Measurements from ENCODE around the gene HIP1R.
"Not testable (repeated sequence)": the region's sequence is repeated elsewhere in the genome, so short reads cannot be mapped to it uniquely, and the experiment has no call there.

Gene HIP1R

GRCh38 chr12:122884860-122885259 is 49.6 kb downstream of the HIP1R start:
- peaks cover 2% of the 10 kb centered on the region for H3K9me3 Mint-ChIP-seq
- H3K4me1 Mint-ChIP-seq: peaks cover 91% of the 10 kb centered on the region
- ATAC-seq: no peak
- no peak overlapping the region for H3K4me3 Mint-ChIP-seq
- peaks cover 22% of the 10 kb centered on the region for H3K36me3 Mint-ChIP-seq
- DNase-seq (ENCODE audit: low spot score in 2 of 2): no peak
- H3K27ac Mint-ChIP-seq: no peak overlapping the region

GRCh38 chr12:122886161-122886560 is 50.9 kb downstream of the HIP1R start:
- Mint-ChIP-seq H3K4me3 (no peak overlapping the region), H3K36me3 (peaks cover 16% of the 10 kb centered on the region), H3K9me3 (peaks cover 2% of the 10 kb centered on the region), H3K27ac (no peak overlapping the region), H3K4me1 (peaks cover 89% of the 10 kb centered on the region)
- ATAC-seq: no peak
- DNase-seq (ENCODE audit: low spot score in 2 of 2): no peak

GRCh38 chr12:122886851-122887818 is 51.9 kb downstream of the HIP1R start:
- peaks cover 12% of the 10 kb centered on the region for H3K36me3 Mint-ChIP-seq
- H3K9me3 Mint-ChIP-seq: peaks cover 2% of the 10 kb centered on the region
- peaks cover 91% of the 10 kb centered on the region for H3K4me1 Mint-ChIP-seq
- DNase-seq (ENCODE audit: low spot score in 2 of 2) (peak in 1 of 2 donors; percentile 83), ATAC-seq (peak; percentile 81)
- peak overlapping the region; percentile 74 for H3K4me3 Mint-ChIP-seq
- H3K27ac Mint-ChIP-seq: peak overlapping the region; percentile 60

DNA sequence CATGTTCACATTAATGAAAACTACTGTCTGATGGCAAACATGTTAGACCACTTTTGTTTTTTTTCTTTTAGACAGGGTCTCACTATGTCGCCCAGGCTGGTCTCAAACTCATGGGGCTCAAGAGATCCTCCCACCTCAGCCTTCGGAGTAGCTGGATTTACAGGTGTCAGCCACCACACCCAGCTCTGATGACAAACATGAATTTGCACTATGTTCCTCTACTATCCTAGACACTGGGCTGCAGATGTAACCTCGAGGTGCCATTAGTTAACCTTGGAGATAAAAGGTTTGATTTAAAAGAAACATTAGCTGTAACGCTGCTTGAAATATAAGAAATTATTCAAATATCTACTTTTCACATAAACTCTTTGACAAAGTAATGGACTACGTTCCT is 52.6 kb downstream of the HIP1R start:
- Mint-ChIP-seq H3K27ac (peak overlapping the region; percentile 60), H3K4me1 (peaks cover 86% of the 10 kb centered on the region), H3K4me3 (peak overlapping the region; percentile 74), H3K9me3 (peaks cover 2% of the 10 kb centered on the region), H3K36me3 (peaks cover 12% of the 10 kb centered on the region)
- DNase-seq (ENCODE audit: low spot score in 2 of 2) (no peak), ATAC-seq (peak; percentile 36)

DNA sequence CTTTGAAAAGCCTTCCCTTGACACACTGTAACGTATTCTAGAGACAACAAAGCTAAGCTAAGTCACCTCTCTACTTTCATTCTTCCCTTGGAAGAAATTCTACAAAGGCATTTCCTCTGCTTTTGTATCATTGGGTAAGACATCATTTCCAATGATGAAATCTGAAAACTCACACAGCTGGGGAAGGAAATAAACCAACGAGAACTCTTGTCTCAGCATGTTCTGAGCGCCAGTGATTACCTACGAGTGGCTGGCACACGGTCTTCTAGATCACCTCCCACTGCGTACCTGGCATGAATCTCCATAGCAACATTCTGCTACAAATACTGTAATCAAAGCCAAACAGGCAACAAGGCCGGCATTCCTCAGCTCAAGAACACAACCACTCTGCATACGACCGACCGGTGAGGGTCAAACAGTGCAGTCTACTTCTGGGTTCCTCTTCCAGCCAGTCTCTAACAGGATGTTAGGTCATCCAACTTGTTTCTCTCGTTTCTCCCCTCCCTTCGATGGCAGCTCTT is 53.0 kb downstream of the HIP1R start:
- peak overlapping the region; percentile 60 for H3K27ac Mint-ChIP-seq
- ATAC-seq (peak; percentile 62), DNase-seq (ENCODE audit: low spot score in 2 of 2) (peak in 1 of 2 donors; percentile 65)
- H3K9me3 Mint-ChIP-seq: peaks cover 2% of the 10 kb centered on the region
- peak overlapping the region; percentile 74 for H3K4me3 Mint-ChIP-seq
- H3K4me1 Mint-ChIP-seq: peaks cover 83% of the 10 kb centered on the region
- H3K36me3 Mint-ChIP-seq: peaks cover 14% of the 10 kb centered on the region

DNA sequence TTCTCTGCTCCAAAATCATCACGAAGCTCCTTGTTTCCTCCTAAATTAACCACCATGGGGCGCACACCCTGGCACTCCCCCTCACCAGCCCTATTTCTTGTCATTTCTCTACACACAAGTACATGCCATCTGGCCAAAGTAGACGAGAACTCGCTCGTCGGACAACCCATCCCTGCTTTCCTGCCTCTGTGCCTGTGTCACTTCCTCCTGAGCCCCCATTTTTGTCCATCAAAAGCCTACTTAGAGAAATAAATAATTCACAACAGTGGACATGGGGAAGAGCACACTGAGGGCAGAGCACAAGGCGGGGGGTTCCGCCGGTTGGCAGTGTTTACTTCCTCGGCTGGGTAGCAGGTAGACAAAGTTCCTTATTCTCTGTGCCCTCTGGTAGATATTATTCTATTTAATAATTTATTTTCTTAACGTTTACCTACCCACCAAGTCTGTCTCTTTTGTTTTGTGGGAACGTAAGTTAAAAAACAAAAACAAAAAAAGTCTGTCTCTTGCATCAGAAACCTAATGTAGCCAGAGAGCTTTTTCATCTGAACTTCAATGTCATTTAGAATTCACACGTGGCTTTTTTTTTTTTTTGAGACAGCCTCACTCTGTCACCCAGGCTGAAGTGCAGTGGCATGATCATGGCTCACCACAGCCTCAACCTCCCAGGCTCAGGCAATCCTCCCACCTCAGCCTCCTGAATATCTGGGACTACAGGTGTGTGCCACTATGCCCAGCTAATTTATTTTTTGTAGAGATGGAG is 54.7 kb downstream of the HIP1R start:
- Mint-ChIP-seq H3K4me1 (peaks cover 83% of the 10 kb centered on the region), H3K27ac (peak overlapping the region; percentile 60), H3K36me3 (peaks cover 29% of the 10 kb centered on the region), H3K4me3 (peak overlapping the region; percentile 74), H3K9me3 (no peaks in the 10 kb centered on the region)
- DNase-seq (ENCODE audit: low spot score in 2 of 2) (no peak), ATAC-seq (no peak)

DNA sequence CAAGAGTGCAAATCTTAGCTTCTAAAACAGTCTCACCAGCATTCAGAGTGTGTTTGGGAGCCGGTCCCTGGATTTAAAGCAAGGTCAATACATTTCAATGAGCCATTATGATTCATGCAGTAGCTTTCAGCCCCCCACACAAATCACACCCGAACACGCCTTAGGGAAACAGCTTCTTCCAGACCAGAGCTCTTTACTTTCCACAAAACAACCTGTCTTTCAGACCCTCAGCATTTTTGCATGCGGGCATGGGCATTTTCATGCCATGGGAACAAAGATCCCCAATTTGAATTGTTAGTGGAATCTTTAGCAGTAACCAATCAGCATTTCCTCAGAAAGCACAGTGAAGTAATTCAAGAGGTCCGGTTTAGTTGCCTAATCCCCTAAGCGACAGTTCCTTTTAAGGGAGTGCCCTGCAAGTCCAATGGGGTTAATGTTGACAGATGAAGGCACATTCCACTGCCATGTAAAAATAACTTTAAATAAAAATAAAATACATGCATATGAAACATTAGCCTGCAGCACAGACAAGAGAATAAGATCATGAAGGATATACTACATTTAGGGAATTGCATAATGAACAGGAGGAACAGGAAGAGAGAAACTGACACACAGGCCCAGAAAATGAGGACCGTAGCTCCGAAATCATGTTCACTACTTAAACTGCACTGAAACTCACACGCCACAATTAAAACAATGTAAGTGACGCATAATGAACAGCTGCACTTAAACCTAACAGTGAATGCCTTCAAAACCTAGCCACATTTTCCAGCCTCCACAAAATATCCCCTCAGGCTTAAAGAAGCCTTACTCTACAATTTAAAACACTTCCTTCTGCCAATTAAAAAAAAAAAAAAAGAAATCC is 56.6 kb downstream of the HIP1R start:
- H3K4me1 Mint-ChIP-seq: peaks cover 91% of the 10 kb centered on the region
- DNase-seq (ENCODE audit: low spot score in 2 of 2) (no peak), ATAC-seq (no peak)
- peaks cover 46% of the 10 kb centered on the region for H3K36me3 Mint-ChIP-seq
- peaks cover 5% of the 10 kb centered on the region for H3K9me3 Mint-ChIP-seq
- H3K4me3 Mint-ChIP-seq: no peak overlapping the region
- H3K27ac Mint-ChIP-seq: no peak overlapping the region

DNA sequence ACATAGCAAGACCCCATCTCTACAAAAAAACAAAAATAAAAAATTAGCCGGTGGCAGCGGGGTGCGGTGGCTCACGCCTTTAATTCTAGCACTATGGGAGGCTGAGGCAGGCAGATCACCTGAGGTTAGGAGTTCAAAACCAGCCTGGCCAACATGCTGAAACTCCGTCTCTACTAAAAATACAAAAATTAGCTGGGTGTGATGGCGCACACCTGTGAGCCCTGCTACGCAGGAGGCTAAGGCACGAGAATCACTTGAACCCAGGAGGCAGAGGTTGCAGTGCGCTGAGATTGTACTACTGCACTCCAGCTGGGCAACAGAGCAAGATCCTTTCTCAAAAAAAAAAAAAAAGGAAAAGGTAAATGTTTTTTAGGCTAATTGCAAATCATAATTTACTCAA is 57.5 kb downstream of the HIP1R start:
- not testable (repeated sequence) for H3K9me3 Mint-ChIP-seq; DNase-seq (ENCODE audit: low spot score in 2 of 2); H3K4me3 Mint-ChIP-seq; H3K27ac Mint-ChIP-seq; ATAC-seq
- Mint-ChIP-seq H3K36me3 (peaks cover 37% of the 10 kb centered on the region), H3K4me1 (peaks cover 86% of the 10 kb centered on the region)

DNA sequence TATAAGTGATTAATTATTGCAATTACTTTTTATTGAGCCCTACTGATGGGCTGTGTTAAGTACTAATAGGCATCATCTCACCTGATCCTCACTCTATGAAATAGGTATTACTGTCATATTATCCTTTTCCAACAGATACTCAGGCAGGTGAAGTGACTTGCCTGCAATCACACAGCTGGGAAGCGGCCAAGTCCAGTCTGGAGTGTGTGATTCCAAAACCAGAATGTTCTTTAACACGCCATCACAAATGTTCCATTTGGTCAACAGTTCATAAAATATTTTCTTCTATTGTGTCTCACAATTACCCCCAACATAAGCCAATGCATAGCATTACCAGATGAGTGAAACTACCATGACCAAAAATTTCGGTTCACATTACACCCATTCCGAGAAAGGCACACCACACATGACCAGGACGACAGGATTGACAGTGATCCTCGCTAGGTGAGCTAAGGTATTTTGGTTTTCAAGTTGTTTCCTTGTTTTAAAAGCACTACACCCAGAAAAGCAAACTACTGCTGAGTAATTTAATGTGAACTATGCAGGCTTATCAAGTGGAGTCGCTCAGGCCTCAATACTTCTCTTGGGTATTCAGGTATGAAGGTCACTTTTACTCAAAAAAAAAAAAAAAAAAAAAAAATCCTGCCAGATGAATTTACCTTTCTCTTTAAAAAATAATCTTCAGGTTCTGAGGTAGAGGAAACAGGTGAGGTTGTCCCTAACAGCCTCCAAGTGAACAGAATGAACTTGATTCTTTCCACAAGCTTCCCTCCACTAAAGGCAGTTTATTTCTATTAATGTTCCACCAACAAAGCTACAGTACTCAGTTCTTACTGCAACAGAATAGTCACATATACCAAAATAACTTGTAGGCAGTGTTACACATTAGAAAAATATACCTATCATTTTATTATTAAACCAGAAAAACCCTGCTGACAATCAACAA is 58.2 kb downstream of the HIP1R start:
- Mint-ChIP-seq H3K9me3 (peaks cover 5% of the 10 kb centered on the region), H3K4me3 (peak overlapping the region; percentile 94), H3K36me3 (peaks cover 38% of the 10 kb centered on the region), H3K4me1 (peaks cover 86% of the 10 kb centered on the region), H3K27ac (no peak overlapping the region)
- no peak for DNase-seq (ENCODE audit: low spot score in 2 of 2)
- no peak for ATAC-seq

DNA sequence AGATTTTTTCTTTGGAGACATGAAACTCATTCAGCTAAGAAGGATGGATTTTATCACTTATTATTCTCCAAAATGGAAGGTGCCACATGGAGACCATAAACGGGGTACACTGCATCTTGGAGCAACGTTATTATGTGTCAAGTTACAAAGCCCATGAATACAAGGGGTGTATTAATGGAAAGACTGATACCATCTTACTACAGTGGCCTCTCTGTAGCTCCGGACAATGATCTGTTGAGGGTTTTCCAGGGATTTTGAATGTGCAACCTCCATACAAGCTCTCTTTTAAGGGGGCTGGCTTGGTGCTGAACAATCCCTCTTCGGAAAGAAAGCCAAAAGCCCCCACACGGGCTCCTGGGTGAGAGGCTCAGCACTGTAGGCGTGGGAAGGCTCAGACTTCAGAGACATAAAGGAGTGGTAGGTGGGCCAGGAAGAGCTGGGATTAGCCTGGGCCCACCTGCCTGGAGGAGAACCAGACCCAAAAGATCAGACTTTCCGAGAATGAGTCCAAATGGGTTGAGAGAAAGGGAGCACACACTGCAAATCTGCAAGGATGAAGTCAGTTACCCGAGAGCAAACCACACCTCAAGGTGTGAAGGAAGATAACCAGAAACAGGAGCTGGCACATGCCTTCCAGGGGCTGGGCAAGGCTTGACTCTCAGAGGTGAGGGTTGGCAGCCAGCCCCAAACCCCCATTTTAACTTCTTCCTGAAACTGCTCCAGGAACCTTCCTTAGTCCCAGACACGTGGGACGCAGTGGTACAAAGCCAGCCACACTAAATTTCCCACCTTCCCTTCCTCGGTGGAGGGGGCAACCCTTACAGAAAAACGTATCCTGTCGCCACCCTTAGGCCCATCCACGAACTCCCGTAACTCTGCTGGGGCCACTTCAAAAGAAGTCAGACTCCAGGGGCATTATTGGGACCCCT is 59.2 kb downstream of the HIP1R start:
- Mint-ChIP-seq H3K9me3 (peaks cover 5% of the 10 kb centered on the region), H3K4me3 (peak overlapping the region; percentile 94), H3K36me3 (peaks cover 42% of the 10 kb centered on the region), H3K4me1 (peaks cover 86% of the 10 kb centered on the region), H3K27ac (peak overlapping the region; percentile 99)
- ATAC-seq (no peak), DNase-seq (ENCODE audit: low spot score in 2 of 2) (peak in 1 of 2 donors; percentile 58)

DNA sequence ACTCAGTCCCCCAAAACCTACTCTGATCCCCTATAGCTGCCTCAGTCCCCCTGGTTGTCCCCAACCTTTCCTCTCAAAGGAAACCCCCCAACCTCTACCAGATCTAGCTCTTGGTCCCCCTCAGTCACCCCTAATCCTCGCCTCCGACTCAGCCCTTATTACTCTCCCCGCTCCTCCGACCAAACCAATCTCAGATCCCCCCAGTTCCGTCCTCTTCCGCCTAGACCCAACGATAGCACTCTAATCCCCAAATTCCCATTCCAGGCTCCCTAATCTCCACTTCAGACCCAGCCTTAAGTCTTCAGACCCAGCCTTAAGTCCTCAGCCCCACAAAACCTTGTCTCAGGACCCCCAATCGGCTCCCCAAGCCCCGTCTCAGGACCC is 60.1 kb downstream of the HIP1R start:
- peaks cover 42% of the 10 kb centered on the region for H3K36me3 Mint-ChIP-seq
- ATAC-seq (no peak), DNase-seq (ENCODE audit: low spot score in 2 of 2) (no peak)
- peak overlapping the region; percentile 94 for H3K4me3 Mint-ChIP-seq
- H3K4me1 Mint-ChIP-seq: peaks cover 86% of the 10 kb centered on the region
- H3K9me3 Mint-ChIP-seq: peaks cover 5% of the 10 kb centered on the region
- H3K27ac Mint-ChIP-seq: peak overlapping the region; percentile 99

DNA sequence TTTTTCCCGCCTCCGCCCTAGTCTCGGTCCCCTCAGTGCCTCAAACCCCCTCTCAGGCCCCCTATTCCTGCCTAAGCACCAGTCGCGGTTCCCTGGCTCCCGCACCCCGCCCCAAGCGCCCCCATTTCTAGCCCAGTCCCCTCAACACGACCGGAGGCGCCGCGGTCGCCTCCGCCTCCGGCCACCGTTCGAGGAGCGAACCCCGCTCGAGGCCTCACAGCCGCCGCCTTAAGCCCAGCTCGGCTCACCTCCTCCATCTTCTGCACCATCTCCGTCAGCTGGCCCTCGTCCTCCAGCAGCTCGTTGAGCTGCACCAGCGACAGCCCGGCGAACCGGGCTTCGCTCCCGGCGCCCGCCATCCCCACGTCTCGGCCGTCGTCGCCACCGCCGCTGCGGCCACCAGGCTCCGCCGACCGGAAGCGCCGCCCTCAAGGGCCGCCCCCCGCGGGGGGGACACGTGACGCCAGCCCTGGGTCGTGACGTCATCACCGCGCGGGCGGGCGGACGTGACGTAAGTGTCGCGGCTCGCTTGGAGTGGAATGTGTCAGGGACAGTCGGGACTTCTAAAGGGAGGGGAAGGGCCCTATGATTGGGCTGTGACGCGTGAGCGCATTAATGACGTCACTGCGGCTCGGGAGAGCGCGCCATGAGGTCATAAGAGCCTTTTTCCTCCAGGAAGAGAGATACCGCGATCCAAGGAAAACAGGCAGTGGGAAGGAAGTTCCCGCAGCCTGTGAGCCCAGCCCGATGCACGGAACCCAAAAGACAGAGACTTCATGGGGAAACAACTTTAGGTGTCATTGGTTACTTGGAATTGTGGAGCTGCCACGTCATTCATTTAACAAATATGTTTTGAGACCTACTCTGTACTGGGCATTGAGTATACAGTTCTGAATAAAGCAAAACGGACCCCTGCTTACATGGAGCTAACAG is 60.7 kb downstream of the HIP1R start, which contains the start of gene VPS37B:
Gene VPS37B (minus strand): TSS at position 421 of the 933 bp plus-strand sequence. CDS start 62 bp downstream, at position 359.
- H3K4me3 Mint-ChIP-seq: peak within 1 kb of the TSS; percentile 94
- peaks cover 80% of the 10 kb centered on the region for H3K4me1 Mint-ChIP-seq
- H3K27ac Mint-ChIP-seq: peak within 1 kb of the TSS; percentile 99
- peaks cover 5% of the 10 kb centered on the region for H3K9me3 Mint-ChIP-seq
- H3K36me3 Mint-ChIP-seq: peaks cover 42% of the 10 kb centered on the region
- peak; percentile 96 for DNase-seq (ENCODE audit: low spot score in 2 of 2)
- ATAC-seq: peak; percentile 75

Data from stimulated activated effector memory CD8-positive, alpha-beta T cell treated with anti-CD3 and anti-CD28 coated beads, Interleukin-12 subunit alpha, Interleukin-12 subunit beta, amount 100 ng/mL, for 72 hours (primary cell).